ENCODE results near the gene C3orf20. TPM values are rescaled to one million over a fixed set of nuclear protein-coding genes. Genes with fewer than 3 reads are reported as not detected.
A peak's percentile ranks its signal among the peaks of the same experiment; 100 is the strongest.

C3orf20 gene
- total and polyA plus RNA-seq, 2 of the 13 experiments (the other 11 are each of a cell fraction or from before 2014, with no cell fraction given), result 0.03 to 0.04 TPM

DNA sequence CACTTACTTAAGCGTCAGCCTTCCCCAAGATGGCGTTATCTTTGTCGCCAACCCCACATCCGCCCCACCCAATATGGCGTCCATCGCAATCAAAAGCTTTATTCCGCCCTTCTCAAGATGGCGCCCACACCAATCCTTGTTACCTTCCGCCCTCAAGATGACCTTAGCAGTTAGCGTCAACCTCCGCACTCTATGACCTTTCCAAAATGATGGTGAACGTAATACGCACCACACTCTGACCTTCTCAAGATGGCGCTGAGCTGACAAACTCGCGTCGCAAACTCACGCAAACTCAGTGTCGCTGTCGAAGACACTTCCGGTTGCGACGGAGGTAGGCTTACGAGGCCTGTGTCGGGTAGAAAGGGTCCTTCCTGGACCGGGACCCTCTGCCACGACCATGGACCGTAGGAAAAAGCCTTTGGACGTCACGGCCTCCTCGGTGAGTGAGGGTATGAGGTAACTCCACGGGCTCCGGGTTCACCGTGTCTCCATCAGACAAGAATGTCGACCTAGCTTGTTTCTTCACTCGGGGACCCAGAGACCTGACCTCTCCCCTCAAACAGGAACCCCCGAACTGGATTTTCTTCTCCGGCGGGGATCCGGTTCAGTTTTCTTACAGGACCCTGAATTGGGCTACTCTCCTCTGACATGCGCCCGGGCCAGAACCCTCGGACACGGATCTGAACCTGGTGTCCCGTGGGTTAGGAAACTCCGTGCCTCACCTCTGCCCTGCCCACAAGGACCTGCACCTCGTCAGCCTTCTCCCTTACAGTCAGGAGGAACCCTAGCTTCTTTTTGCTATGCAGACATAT is 23.3 kb upstream of the C3orf20 start, which contains the start of gene CCDC174 (continued):
- TF ChIP-seq KLF16 (CRISPR knock-in tag; IDR thresholded peaks at IDR 0.05) (peak in 1 of 2 experiments; percentile 87; a peak in 2 of 4 replicates), ZNF510 (CRISPR knock-in tag; IDR thresholded peaks at IDR 0.05; ENCODE audit: low read depth) (0 out of 2 replicates have a peak, but pooled peaks have one; percentile 64), SAP130 (CRISPR knock-in tag; IDR thresholded peaks at IDR 0.05; ENCODE audit: low read depth) (peak; percentile 93), ZNF552 (CRISPR knock-in tag; IDR thresholded peaks at IDR 0.05; ENCODE audit: borderline replicate concordance) (no peak; the same call in 1 of the 2 replicates), ZNF629 (CRISPR knock-in tag; conservative IDR thresholded peaks at IDR 0.05) (0 out of 2 replicates have a peak, but pooled peaks have one; percentile 8), CEBPG (CRISPR knock-in tag; IDR thresholded peaks at IDR 0.05) (peak; percentile 66; the same call in 1 of the 2 replicates), ZNF616 (CRISPR knock-in tag; IDR thresholded peaks at IDR 0.05; ENCODE audit: low read depth) (no peak), KLF15 (CRISPR knock-in tag; IDR thresholded peaks at IDR 0.05; ENCODE audit: borderline replicate concordance) (no peak), ZNF776 (CRISPR knock-in tag; IDR thresholded peaks at IDR 0.05) (no peak), ZNF564 (CRISPR knock-in tag; IDR thresholded peaks at IDR 0.05) (peak; percentile 61; the same call in 1 of the 2 replicates), ZNF331 (CRISPR knock-in tag; IDR thresholded peaks at IDR 0.05) (peak; percentile 80)
- TF ChIP-seq, protein P1, sequence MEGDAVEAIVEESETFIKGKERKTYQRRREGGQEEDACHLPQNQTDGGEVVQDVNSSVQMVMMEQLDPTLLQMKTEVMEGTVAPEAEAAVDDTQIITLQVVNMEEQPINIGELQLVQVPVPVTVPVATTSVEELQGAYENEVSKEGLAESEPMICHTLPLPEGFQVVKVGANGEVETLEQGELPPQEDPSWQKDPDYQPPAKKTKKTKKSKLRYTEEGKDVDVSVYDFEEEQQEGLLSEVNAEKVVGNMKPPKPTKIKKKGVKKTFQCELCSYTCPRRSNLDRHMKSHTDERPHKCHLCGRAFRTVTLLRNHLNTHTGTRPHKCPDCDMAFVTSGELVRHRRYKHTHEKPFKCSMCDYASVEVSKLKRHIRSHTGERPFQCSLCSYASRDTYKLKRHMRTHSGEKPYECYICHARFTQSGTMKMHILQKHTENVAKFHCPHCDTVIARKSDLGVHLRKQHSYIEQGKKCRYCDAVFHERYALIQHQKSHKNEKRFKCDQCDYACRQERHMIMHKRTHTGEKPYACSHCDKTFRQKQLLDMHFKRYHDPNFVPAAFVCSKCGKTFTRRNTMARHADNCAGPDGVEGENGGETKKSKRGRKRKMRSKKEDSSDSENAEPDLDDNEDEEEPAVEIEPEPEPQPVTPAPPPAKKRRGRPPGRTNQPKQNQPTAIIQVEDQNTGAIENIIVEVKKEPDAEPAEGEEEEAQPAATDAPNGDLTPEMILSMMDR (CRISPR knock-in tag; IDR thresholded peaks at IDR 0.05), result peak; percentile 30
- TF ChIP-seq, protein P2, sequence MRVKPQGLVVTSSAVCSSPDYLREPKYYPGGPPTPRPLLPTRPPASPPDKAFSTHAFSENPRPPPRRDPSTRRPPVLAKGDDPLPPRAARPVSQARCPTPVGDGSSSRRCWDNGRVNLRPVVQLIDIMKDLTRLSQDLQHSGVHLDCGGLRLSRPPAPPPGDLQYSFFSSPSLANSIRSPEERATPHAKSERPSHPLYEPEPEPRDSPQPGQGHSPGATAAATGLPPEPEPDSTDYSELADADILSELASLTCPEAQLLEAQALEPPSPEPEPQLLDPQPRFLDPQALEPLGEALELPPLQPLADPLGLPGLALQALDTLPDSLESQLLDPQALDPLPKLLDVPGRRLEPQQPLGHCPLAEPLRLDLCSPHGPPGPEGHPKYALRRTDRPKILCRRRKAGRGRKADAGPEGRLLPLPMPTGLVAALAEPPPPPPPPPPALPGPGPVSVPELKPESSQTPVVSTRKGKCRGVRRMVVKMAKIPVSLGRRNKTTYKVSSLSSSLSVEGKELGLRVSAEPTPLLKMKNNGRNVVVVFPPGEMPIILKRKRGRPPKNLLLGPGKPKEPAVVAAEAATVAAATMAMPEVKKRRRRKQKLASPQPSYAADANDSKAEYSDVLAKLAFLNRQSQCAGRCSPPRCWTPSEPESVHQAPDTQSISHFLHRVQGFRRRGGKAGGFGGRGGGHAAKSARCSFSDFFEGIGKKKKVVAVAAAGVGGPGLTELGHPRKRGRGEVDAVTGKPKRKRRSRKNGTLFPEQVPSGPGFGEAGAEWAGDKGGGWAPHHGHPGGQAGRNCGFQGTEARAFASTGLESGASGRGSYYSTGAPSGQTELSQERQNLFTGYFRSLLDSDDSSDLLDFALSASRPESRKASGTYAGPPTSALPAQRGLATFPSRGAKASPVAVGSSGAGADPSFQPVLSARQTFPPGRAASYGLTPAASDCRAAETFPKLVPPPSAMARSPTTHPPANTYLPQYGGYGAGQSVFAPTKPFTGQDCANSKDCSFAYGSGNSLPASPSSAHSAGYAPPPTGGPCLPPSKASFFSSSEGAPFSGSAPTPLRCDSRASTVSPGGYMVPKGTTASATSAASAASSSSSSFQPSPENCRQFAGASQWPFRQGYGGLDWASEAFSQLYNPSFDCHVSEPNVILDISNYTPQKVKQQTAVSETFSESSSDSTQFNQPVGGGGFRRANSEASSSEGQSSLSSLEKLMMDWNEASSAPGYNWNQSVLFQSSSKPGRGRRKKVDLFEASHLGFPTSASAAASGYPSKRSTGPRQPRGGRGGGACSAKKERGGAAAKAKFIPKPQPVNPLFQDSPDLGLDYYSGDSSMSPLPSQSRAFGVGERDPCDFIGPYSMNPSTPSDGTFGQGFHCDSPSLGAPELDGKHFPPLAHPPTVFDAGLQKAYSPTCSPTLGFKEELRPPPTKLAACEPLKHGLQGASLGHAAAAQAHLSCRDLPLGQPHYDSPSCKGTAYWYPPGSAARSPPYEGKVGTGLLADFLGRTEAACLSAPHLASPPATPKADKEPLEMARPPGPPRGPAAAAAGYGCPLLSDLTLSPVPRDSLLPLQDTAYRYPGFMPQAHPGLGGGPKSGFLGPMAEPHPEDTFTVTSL (CRISPR knock-in tag; IDR thresholded peaks at IDR 0.05; ENCODE audit: borderline replicate concordance), result no peak
- TF ChIP-seq, protein P3, sequence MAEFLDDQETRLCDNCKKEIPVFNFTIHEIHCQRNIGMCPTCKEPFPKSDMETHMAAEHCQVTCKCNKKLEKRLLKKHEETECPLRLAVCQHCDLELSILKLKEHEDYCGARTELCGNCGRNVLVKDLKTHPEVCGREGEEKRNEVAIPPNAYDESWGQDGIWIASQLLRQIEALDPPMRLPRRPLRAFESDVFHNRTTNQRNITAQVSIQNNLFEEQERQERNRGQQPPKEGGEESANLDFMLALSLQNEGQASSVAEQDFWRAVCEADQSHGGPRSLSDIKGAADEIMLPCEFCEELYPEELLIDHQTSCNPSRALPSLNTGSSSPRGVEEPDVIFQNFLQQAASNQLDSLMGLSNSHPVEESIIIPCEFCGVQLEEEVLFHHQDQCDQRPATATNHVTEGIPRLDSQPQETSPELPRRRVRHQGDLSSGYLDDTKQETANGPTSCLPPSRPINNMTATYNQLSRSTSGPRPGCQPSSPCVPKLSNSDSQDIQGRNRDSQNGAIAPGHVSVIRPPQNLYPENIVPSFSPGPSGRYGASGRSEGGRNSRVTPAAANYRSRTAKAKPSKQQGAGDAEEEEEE (CRISPR knock-in tag; IDR thresholded peaks at IDR 0.05; ENCODE audit: borderline replicate concordance), result no peak
- TF ChIP-seq, protein P4, sequence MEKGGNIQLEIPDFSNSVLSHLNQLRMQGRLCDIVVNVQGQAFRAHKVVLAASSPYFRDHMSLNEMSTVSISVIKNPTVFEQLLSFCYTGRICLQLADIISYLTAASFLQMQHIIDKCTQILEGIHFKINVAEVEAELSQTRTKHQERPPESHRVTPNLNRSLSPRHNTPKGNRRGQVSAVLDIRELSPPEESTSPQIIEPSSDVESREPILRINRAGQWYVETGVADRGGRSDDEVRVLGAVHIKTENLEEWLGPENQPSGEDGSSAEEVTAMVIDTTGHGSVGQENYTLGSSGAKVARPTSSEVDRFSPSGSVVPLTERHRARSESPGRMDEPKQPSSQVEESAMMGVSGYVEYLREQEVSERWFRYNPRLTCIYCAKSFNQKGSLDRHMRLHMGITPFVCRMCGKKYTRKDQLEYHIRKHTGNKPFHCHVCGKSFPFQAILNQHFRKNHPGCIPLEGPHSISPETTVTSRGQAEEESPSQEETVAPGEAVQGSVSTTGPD (CRISPR knock-in tag; IDR thresholded peaks at IDR 0.05), result no peak
- TF ChIP-seq, protein P5, sequence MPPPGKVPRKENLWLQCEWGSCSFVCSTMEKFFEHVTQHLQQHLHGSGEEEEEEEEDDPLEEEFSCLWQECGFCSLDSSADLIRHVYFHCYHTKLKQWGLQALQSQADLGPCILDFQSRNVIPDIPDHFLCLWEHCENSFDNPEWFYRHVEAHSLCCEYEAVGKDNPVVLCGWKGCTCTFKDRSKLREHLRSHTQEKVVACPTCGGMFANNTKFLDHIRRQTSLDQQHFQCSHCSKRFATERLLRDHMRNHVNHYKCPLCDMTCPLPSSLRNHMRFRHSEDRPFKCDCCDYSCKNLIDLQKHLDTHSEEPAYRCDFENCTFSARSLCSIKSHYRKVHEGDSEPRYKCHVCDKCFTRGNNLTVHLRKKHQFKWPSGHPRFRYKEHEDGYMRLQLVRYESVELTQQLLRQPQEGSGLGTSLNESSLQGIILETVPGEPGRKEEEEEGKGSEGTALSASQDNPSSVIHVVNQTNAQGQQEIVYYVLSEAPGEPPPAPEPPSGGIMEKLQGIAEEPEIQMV (CRISPR knock-in tag; IDR thresholded peaks at IDR 0.05; ENCODE audit: low read depth), result peak; percentile 90

Measured in HepG2 (cell line).